NCI-H510A (cell line): ENCODE data around the gene PTRH1.

ENCODE experiments used
- DNase-seq: peaks from one replicate; lab custom pipeline; 2025; lab: John Stamatoyannopoulos, UW

PTRH1 gene

GRCh38 chr9:127694890-127695720, 20.4 kb downstream of the PTRH1 start:
- no peak for DNase-seq

DNA sequence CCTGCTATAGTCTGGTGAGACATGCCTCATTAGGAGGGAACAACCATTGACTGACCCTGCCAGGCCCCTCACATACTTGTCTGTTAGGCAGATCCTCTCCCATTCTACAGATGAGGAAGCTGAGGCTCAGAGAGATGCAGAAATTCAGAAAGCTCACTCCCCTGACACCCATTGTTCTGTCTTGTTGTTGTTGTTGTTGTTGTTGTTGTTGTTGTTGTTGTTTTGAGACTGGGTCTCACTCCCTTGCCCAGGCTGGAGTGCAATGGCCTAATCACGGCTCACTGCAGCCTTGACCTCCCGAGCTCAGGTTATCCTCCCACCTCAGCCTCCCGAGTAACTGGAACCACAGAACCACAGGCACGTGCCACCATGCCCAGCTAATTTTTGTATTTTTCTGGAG, 21.8 kb downstream of the PTRH1 start:
- no peak for DNase-seq

- no peak for DNase-seq
Measured at GRCh38 chr9:127693143-127693542, 22.3 kb downstream of the PTRH1 start.

- DNase-seq = no peak
Measured at GRCh38 chr9:127692071-127692470, 23.4 kb downstream of the PTRH1 start.

- no peak for DNase-seq
Measured at GRCh38 chr9:127690735-127691134, 24.7 kb downstream of the PTRH1 start.

DNA sequence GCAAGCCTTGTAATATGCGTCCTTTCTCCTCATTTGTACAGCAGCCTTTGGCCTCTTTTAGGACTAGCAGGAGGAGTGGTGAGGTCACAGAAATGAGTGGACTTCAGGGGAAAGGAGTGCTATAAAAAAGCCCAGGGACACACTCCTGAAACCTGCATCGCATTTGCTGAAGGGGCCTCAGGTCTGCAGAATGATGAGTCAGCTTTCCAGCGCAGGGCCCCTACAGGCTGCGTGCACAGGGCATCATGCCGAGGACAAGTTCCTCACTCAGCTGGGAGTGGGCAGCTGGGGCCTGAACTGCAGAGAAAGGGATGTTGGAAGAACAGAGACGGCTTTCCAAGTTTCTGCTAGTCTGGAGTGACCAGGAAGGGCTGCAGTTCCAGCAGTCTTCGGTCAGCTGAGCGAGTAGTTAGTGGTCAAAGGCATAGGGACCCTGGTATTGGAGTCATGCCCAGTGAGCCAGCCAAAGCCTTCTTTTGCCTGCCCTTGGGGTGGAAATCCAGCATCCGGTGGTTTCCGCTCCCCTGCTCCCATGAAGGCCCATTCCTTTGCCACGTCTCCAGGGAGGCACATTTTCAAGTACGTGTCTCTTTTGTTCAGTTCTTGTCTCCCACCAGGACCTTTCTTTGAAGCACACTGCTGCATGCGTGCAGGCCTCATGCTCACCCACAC, 26.0 kb downstream of the PTRH1 start:
- DNase-seq = no peak

- no peak for DNase-seq
Measured at GRCh38 chr9:127686461-127687393, 28.7 kb downstream of the PTRH1 start.

GRCh38 chr9:127684576-127684975, 30.9 kb downstream of the PTRH1 start:
- DNase-seq = no peak

DNA sequence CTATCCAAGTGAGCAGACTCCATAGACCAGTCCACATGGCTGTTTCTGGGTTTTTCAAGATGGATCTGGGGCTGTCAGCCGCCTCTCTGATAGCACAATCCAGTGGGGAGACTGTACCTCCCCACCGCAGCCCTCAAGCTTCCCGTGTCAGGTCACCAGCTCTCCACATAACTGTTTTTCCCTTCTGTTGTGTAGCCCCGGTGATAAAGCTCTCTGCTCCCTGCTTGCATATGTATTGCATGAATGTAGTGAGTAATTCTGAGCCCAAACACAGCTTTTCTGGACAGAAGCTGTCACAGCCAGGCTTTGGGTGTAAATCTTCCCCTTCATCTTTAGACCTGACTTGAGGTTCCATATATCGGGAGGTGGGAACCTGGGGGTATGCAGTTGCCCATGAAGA, 31.7 kb downstream of the PTRH1 start:
- no peak for DNase-seq

DNA sequence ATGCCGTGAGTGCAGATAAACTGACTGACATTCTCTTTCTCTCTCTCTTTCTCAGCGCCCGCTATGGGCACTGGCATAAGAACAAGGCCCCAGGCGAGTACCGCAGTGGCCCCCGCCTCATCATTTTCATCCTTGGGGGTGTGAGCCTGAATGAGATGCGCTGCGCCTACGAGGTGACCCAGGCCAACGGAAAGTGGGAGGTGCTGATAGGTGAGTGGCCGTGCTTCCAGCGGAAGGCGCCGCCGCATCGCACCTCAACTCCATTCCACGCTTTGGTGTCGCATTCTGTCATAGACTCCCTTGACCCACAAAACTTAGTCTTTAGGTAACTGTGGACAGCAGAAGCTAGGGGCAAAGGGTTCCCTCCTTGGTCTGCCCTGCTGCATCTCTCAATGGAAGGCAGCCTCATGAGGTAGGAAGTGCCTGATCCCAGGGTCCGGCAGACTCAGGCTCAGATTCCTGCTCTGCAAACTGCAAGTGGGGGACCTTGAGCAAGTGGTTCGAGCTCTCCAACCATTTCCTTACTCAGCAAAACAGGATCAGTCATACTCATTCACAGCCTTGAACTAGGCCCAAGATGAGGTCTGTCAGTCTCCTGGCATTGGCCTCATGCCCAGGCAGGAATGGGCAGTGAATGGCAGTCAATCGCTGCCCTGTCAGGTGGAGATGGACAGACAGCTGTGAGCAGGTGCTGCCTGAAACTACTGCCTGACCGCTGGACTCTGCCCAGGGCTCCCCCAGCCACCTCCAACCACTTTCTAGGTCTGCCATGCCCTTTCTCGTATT, 32.9 kb downstream of the PTRH1 start:
- no peak for DNase-seq

DNA sequence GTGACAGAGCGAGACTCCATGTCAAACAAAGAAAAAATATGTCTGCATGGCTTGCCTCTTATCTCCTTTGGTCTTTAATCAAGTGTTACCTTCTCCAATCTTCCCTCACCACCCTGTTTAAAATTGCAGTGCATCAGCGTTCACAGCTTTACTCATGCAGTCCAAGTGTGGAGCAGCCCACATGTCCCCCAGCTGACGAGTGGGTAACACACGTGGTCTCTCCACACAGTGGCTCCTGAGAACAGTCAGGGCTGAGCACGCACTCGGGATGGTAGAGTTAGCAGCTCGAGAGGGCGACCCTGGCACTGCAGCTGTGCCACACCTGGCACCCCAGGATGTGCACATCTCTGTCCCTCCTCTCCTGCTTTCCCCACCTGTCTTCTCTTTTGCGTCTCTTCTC, 34.6 kb downstream of the PTRH1 start:
- DNase-seq = no peak

- no peak for DNase-seq
Measured at GRCh38 chr9:127680226-127680625, 35.2 kb downstream of the PTRH1 start.

DNA sequence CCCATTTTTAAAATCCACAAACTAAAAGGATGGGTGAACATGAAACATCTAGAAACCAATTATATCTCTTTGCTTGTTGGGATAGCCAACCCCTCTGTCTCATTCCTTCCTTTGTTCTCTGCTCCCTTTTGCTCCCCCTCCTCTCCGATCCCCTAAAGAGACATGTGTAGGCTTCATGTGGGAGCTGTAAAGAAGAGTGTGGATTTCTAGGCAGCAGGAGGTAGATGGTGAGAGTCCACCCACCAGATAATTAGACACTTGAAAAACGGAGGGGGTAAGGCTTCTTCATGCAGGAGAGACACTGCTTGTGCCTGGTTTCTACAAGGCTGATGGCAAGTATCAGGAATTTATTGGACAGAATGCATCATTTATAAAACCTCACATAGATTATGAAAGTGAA, 36.0 kb downstream of the PTRH1 start:
- no peak for DNase-seq

GRCh38 chr9:127676638-127677037, 38.8 kb downstream of the PTRH1 start:
- DNase-seq = no peak

- no peak for DNase-seq
Measured at GRCh38 chr9:127673234-127673633, 42.2 kb downstream of the PTRH1 start.

- no peak for DNase-seq
Measured at GRCh38 chr9:127667906-127668305, 47.6 kb downstream of the PTRH1 start.

DNA sequence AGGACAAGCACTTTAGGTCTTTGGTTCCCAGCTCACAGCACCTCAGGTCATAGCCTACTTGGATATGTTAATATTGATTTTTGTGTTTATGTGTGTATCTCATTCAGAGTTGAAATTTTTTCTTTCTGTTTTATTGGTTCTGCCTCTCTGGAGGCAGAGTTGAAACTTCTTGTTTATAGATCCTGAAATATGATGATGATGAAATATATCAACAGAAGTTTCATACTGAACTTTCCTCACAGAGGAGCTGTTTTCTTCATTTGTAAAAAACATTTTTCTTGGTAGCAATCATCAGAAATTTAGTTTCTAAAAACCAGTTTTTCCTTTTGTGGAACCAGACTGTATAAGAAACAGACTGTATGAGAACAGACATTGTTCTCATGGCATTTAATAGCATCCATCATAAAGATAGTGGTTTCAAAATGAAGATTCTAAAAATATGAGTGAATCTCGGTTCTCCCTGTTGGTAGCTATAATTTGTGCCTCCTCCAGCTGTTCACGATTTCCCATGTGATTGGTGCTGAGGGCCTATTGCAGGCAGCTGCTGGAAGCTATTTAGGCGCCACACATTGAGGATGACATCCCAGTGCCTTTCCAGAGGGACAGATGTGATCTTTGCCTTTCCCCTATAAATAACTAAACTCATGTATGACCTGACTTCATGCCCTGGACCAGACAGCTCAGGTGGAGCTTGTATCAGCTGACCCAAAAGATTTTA, 48.2 kb downstream of the PTRH1 start:
- DNase-seq = no peak

GRCh38 chr9:127664678-127665507, 50.6 kb downstream of the PTRH1 start:
- DNase-seq = no peak

DNA sequence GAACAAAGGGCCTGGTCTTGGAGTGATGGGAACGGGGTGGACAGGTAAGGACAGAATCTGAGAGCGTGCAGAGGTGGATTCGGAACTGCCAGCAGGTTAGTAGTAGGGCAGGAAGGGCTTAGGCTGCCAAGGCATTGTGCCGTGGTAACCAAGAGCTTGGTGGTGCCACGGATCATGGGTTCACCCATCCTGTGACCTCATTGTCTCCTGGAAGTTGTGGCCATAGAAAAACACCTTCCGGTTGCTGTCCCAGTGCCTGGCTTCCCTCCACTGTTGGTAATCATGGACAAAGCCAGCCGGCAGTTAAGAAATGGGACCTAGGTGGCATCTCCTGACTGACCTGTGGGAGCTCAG, 51.2 kb downstream of the PTRH1 start:
- DNase-seq = no peak
